ENCODE data around the gene HIVEP2.

The HIVEP2 gene

GRCh38 chr6:142811923-142812322 is 133.1 kb downstream of the HIVEP2 start:
- FAIRE-seq, result no peak

- FAIRE-seq, result no peak
Observed at GRCh38 chr6:142810952-142811514, 133.9 kb downstream of the HIVEP2 start.

GRCh38 chr6:142809947-142810346 is 135.0 kb downstream of the HIVEP2 start:
- FAIRE-seq, result no peak

DNA sequence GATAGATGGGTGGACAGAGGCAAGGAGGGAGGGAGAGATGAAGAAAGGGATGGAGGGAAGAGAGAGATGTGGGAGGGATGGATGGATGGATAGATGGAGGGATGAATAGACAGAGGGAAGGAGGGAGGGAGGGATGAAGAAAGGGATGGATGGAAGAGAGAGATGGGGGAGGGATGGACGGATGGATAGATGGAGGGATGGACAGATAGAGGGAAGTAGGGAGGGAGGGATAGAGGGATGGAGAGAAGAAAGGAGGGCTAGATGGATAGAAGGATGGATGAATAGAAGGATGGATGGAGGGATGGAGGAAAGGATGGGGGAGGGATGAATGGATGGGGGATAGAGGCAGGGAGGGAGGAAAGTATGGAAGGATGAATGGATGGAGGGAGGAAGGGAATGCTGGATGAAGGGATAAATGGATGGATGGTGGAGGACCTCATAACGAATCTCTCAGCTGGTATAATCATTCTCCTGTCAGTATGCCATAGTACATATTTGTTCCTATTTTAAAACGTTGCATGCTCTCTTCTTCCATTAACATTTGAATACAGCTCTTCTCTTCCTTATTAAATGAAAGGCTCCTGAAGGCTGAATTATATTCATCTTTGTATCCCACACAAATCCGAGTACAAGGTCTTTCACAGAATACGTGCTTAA is 136.4 kb downstream of the HIVEP2 start:
- no peak for FAIRE-seq

DNA sequence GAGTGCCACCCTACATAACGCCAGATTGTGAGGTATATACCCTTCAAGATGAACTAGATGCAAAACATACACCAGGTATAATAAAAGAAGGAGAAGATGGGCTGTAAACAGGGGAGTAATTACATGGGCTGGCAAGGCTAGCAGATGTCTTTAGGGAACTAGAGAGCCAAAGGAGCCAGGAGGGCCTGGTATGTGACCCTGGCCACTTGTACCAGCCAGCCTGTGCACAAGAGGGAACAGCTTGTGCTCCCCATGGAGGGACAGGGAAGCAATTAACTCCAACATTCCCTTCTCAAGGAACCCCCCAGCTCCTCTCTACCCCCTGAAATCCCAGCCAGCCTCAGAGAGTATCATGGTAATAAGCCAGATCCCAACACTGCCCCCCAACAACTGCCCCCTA is 139.9 kb downstream of the HIVEP2 start:
- FAIRE-seq, result no peak

DNA sequence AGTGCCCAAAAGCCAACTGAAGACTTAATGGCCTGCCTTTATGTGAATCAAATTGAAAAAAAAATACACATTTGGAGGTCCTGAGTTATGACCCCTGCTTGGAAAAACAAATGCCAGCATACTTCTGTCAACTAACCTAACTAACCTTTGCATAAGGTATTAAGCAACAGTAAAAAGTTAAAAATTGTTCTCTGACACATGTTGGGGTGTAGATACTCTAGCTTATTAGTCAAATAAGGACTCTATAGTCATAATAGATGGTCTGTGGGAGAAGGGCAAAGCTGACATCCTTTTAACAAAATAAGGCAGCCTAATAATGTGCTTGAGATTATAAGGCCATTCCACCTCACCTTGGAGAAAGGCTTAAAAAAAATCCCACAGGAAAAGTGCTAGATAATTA is 140.5 kb downstream of the HIVEP2 start:
- no peak for FAIRE-seq

- FAIRE-seq, result no peak
Observed at GRCh38 chr6:142803495-142804058, 141.4 kb downstream of the HIVEP2 start.

DNA sequence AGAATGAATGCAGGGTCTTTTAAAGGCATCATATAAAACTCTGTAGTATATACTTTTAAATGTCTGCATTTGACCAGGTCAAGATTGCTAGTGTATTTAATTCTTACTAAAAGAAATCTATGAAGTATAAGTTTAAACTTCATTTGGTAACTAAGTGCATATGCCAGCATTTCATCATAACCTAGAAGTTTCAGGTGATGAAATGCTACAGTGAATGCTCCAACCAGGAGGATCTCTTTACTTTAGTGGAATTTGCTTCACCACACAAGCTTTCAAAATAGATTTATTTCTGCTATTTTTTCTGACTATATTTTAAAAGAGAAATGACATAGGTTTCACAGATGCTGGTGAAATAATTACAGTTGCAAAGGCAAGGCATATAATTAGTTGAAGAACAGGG is 141.9 kb downstream of the HIVEP2 start:
- FAIRE-seq, result no peak

DNA sequence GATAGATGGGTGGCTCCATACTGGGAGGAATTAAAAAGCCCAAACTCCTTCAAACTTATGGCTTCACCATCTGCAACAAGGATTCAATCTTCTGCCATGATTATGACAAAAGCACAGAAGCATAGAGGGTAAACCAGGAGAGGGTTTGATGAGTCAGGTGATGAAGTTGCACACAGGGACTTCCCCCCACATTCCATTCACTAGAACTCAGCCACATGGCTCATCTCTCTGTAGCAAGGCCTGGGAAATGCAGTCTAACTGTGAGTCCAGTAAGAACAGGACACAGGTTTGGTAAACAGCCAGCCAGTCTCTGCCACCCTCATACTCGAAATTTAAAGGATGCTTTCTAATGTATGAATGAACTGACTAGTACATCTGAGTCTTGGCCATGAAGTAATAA is 142.9 kb downstream of the HIVEP2 start:
- FAIRE-seq, result no peak

GRCh38 chr6:142800240-142800639 is 144.7 kb downstream of the HIVEP2 start:
- FAIRE-seq, result no peak

GRCh38 chr6:142799639-142800038 is 145.3 kb downstream of the HIVEP2 start:
- FAIRE-seq, result no peak

- no peak for FAIRE-seq
Observed at GRCh38 chr6:142797159-142797558, 147.8 kb downstream of the HIVEP2 start.

GRCh38 chr6:142796571-142796970 is 148.4 kb downstream of the HIVEP2 start:
- no peak for FAIRE-seq

GRCh38 chr6:142796024-142796423 is 149.0 kb downstream of the HIVEP2 start:
- no peak for FAIRE-seq

DNA sequence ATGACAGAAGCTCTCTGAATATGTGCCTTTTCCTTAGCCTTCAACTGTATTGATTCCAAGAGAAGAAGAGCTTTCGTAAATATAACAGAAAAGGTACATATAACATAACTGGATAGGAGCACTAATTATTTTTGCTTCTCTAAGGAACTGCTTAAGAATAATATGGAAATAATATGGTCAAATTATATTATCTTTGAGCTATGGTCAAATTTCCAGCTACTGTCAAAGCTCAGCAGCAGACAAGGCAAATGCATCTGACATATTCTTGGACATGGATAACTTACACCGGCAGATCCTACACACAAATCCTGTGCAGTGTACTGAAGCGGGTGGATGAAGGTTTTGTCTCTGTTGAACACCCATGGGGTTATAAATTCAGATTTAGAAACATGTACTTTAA is 150.6 kb downstream of the HIVEP2 start:
- FAIRE-seq, result no peak

GRCh38 chr6:142790257-142790656 is 154.7 kb downstream of the HIVEP2 start:
- FAIRE-seq, result no peak

DNA sequence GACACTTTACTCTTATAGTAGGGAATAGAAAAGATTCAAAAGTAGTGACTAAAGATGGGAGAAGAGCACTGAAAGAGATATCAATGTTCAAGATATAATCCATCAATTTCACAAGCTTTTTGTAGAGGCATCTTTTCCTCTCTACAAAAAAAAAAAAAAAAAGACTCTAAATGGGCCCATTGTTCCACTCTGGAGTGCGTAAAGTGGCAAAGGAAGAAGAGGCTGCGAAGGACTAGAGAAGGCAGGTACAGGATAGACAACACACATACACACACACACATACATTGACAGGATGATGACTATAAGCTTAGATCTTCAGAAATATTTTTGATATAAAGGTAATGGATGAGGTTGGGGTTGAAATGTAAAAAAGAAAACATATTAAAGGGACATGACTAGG is 157.6 kb downstream of the HIVEP2 start:
- no peak for FAIRE-seq

- no peak for FAIRE-seq
Observed at GRCh38 chr6:142786476-142786875, 158.5 kb downstream of the HIVEP2 start.

- FAIRE-seq, result no peak
Observed at GRCh38 chr6:142784344-142784743, 160.6 kb downstream of the HIVEP2 start.

GRCh38 chr6:142783499-142783898 is 161.5 kb downstream of the HIVEP2 start:
- FAIRE-seq, result no peak

GRCh38 chr6:142781129-142781528 is 163.8 kb downstream of the HIVEP2 start:
- FAIRE-seq, result no peak

GRCh38 chr6:142773859-142774648 is 170.9 kb downstream of the HIVEP2 start:
- FAIRE-seq, result no peak

GRCh38 chr6:142773324-142773723 is 171.7 kb downstream of the HIVEP2 start:
- FAIRE-seq, result no peak

GRCh38 chr6:142771162-142771561 is 173.8 kb downstream of the HIVEP2 start:
- FAIRE-seq, result no peak
